Naive thymus-derived CD4-positive, alpha-beta T cell (primary cell): ENCODE data around the gene KDR. TPM values are rescaled to one million over a fixed set of nuclear protein-coding genes. Genes with fewer than 3 reads are reported as not detected.

Experiments
- ATAC-seq: fragments of 150-1000 bp; cut with Tn5 transposase; 2 replicates; pipeline ENCODE4 v1.10.0; 2021; ENCODE audit warnings: mild to moderate bottlenecking, moderate library complexity
- CTCF ChIA-PET: fragments of 350-600 bp; sonication (Branson Sonifier 250); formaldehyde crosslinking; loops from one replicate; lab custom pipeline; 2021; ENCODE audit warnings: antibody characterized with exemption; lab: Charles Lee
- POLR2A ChIA-PET: fragments of 350-600 bp; sonication (Branson Sonifier 250); formaldehyde crosslinking; loops from one replicate; lab custom pipeline; 2021; ENCODE audit warnings: antibody characterized with exemption, inconsistent platforms; lab: Charles Lee
- DNase-seq, 9 donors: peaks; one replicate each; pipeline versions ENCODE4 v3.0.0 to v3.0.0-alpha.2; 2020 to 2022; ENCODE audit warnings: mixed read lengths in 1 of 9
- H3K27ac ChIP-seq: one replicate; pipeline ENCODE4 v1.7.0; 2013; ENCODE audit warnings: mild to moderate bottlenecking, low read depth, low read length, moderate library complexity
- H3K27me3 ChIP-seq, 2 donors: one replicate each; pipeline ENCODE4 v1.7.0; 2013; ENCODE audit warnings: low read length in 2 of 2, mild to moderate bottlenecking in 2 of 2, moderate library complexity in 2 of 2; ENCODE audit not compliant: control insufficient read depth in 2 of 2, insufficient read depth in 2 of 2
- H3K36me3 ChIP-seq, 3 experiments: 1 replicate in 2 of 3; 2 replicates in 1 of 3; pipeline ENCODE4 v1.7.0; 2013; ENCODE audit warnings: low read length in 3 of 3, mild to moderate bottlenecking in 3 of 3, moderate library complexity in 1 of 3; ENCODE audit not compliant: insufficient read depth in 3 of 3, control insufficient read depth in 2 of 3
- H3K4me1 ChIP-seq, 2 donors: one replicate each; pipeline ENCODE4 v1.7.0; 2013; ENCODE audit warnings: low read length in 2 of 2, mild to moderate bottlenecking in 2 of 2, moderate library complexity in 1 of 2; ENCODE audit not compliant: control insufficient read depth in 2 of 2, insufficient read depth in 2 of 2
- H3K4me3 ChIP-seq: 2 replicates; pipeline ENCODE4 v1.7.0; 2013; ENCODE audit warnings: mild to moderate bottlenecking, low read length
- H3K9me3 ChIP-seq, 3 experiments: 1 replicate in 2 of 3; 2 replicates in 1 of 3; pipeline ENCODE4 v1.7.0; 2013; ENCODE audit warnings: low read length in 3 of 3; ENCODE audit not compliant: control insufficient read depth in 2 of 3
- H3K27ac Mint-ChIP-seq, 9 donors: one replicate each; pipeline ENCODE4 v1.8.0; 2020 to 2022; ENCODE audit warnings: mixed read lengths in 9 of 9, mild to moderate bottlenecking in 8 of 9, moderate library complexity in 5 of 9, inconsistent platforms in 2 of 9
- H3K27me3 Mint-ChIP-seq, 5 donors: one replicate each; pipeline ENCODE4 v1.8.0; 2021 to 2022; ENCODE audit warnings: mixed read lengths in 5 of 5, mild to moderate bottlenecking in 1 of 5
- H3K36me3 Mint-ChIP-seq, 5 donors: one replicate each; pipeline ENCODE4 v1.8.0; 2020 to 2022; ENCODE audit warnings: mixed read lengths in 5 of 5, mild to moderate bottlenecking in 3 of 5, inconsistent platforms in 1 of 5
- H3K4me1 Mint-ChIP-seq, 7 donors: one replicate each; pipeline ENCODE4 v1.8.0; 2020 to 2022; ENCODE audit warnings: mixed read lengths in 7 of 7, mild to moderate bottlenecking in 3 of 7, inconsistent platforms in 1 of 7
- H3K4me3 Mint-ChIP-seq, 10 donors: one replicate each; pipeline ENCODE4 v1.8.0; 2020 to 2022; ENCODE audit warnings: mild to moderate bottlenecking in 10 of 10, mixed read lengths in 10 of 10, moderate library complexity in 6 of 10, inconsistent platforms in 2 of 10
- H3K9me3 Mint-ChIP-seq, 11 donors: one replicate each; pipeline ENCODE4 v1.8.0; 2020 to 2022; ENCODE audit warnings: mixed read lengths in 11 of 11, mild to moderate bottlenecking in 4 of 11, inconsistent platforms in 1 of 11, moderate library complexity in 1 of 11
- intact Hi-C, 2 donors: fragments of 100-400 bp; cut with micrococcal nuclease; formaldehyde crosslinking; loops; one replicate each; pipeline ENCODE4 v1.15.1; 2023
- polyA plus RNA-seq, 2 donors: library from polyadenylated mRNA; unstranded; fragments of 300-500 nt; fragmentation: Illumina TruSeq; gene quantifications; one replicate each; pipeline ENCODE4 v1.2.3, GENCODE V29; 2021
- total RNA-seq, 6 experiments: library from RNA in 5 of 6; stranded (reverse) in 5 of 6; gene quantifications; 1 replicate in 5 of 6; 2 replicates in 1 of 6; pipeline ENCODE4 v1.2.3 and lab custom pipeline; 2021 to 2026

The KDR gene
- total and polyA plus RNA-seq, 7 experiments from 2014 or later = not detected

DNA sequence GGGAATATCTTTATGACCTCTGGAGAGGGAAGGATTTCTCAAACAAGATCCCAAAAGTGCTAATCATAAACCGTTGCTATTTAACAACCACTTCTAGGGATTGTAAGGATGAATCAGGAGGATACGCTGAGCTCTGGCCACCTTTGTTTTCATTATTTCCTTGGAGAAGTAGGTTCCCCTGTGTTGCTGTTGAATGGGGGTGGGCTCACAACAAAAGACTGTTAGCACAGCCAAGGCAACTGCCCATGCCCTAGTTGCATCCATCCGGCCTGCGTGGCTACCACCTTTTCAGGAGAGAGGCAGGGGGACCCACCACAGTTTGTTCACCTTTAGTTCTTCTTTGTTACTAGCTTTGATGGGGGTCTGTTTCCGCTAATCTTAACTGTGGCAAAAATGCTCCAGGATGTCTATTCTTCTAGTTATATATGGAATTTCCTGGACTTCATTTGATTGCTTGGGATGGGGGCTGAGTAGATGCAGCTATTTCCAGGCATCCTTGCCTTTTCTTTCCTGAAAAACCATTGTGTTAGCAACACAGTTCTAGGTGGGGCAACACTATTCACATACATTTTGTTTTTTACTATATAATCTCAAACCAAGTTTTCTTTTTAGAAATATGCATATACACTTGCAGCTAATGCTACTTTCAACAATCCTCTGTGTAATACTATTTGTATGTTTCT, 95.4 kb downstream of the KDR start:
- Histone ChIP-seq H3K36me3 (no peaks in the 10 kb centered on the region), H3K27ac (no peak overlapping the region), H3K27me3 (no peaks in the 10 kb centered on the region), H3K9me3 (no peaks in the 10 kb centered on the region), H3K4me3 (no peak overlapping the region), H3K4me1 (no peaks in the 10 kb centered on the region)
- ChIA-PET POLR2A (no interaction called here), CTCF (no interaction called here)
- Mint-ChIP-seq H3K4me3 (no peak overlapping the region), H3K36me3 (no peaks in the 10 kb centered on the region), H3K27me3 (peaks cover 0 to 36% (median 13%) of the 10 kb centered on the region in 5 donors), H3K27ac (no peak overlapping the region), H3K9me3 (no peaks in the 10 kb centered on the region), H3K4me1 (no peaks in the 10 kb centered on the region)
- DNase-seq = no peak
- intact Hi-C loops = no loop called here
- no peak for ATAC-seq

DNA sequence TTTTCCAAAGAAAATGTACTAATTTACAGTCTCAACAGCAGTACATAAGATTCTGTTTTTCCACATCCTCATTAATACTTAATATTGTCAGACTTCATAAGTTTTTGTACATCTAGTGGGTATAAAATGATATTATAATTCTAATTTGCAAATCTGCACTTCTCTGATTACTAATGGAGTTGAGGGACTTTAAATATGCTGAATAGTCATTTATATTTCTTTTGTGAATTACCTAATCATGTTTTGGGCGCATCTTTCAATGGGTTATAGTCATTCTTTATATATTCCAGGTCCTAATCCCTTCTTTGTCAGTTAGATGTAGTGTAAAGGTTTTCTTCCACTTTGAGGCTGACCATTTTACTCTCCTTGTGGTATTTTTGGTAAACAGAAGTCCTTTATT, 96.1 kb downstream of the KDR start:
- no peaks in the 10 kb centered on the region for H3K9me3 Mint-ChIP-seq
- no peaks in the 10 kb centered on the region for H3K36me3 Mint-ChIP-seq
- Histone ChIP-seq H3K27me3 (no peaks in the 10 kb centered on the region), H3K4me3 (no peak overlapping the region), H3K27ac (no peak overlapping the region), H3K9me3 (no peaks in the 10 kb centered on the region), H3K4me1 (no peaks in the 10 kb centered on the region), H3K36me3 (no peaks in the 10 kb centered on the region)
- ChIA-PET CTCF (no interaction called here), POLR2A (no interaction called here)
- no peaks in the 10 kb centered on the region for H3K4me1 Mint-ChIP-seq
- intact Hi-C loops = no loop called here
- no peak overlapping the region for H3K4me3 Mint-ChIP-seq
- H3K27me3 Mint-ChIP-seq = peaks cover 0 to 35% (median 11%) of the 10 kb centered on the region in 5 donors
- ATAC-seq (no peak), DNase-seq (no peak)
- H3K27ac Mint-ChIP-seq = no peak overlapping the region

Other genes with a start within 250 kb of the KDR start
- 1 to 10 TPM; 1.9 to 8.5 (median 4.5) TPM for gene SRD5A3, start 220.6 kb upstream of the KDR start, total RNA-seq
- 10 to 100 TPM in 1 of 2 donors, 1 to 10 TPM in 1; 5.0 to 10.6 TPM for gene SRD5A3, start 220.6 kb upstream of the KDR start, polyA plus RNA-seq